Epithelial cell of prostate (primary cell): ENCODE data around the gene MAML1.
A peak's percentile ranks its signal among the peaks of the same experiment; 100 is the strongest.
"Not testable (repeated sequence)": the region's sequence is repeated elsewhere in the genome, so short reads cannot be mapped to it uniquely, and the experiment has no call there.

Source experiments
- DNase-seq: peaks from one replicate; pipeline ENCODE4 v3.0.0-alpha.2; 2011; ENCODE audit warnings: low read depth, low spot score
- H3K27ac ChIP-seq: fragments of 450-650 bp; 2 replicates; pipeline ENCODE4 v1.5.1; 2017; ENCODE audit warnings: mild to moderate bottlenecking

Gene MAML1

DNA sequence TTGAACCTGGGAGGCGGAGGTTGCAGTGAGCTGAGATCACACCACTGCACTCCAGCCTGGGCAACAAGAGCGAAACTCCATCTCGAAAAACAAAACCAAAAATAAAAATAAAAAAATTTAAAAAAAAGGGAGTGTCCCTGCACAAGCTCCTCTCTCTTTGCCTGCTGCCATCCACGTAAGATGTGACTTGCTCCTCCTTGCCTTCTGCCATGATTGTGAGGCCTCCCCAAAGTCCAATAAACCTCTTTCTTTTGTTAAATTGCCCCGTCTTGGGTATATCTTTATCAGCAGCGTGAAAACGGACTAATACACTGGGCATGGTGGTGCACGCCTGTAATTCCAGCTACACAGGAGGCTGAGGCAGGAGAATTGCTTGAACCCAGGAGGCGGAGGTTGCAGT is 56.7 kb downstream of the MAML1 start:
- DNase-seq, H3K27ac ChIP-seq: not testable (repeated sequence)

DNA sequence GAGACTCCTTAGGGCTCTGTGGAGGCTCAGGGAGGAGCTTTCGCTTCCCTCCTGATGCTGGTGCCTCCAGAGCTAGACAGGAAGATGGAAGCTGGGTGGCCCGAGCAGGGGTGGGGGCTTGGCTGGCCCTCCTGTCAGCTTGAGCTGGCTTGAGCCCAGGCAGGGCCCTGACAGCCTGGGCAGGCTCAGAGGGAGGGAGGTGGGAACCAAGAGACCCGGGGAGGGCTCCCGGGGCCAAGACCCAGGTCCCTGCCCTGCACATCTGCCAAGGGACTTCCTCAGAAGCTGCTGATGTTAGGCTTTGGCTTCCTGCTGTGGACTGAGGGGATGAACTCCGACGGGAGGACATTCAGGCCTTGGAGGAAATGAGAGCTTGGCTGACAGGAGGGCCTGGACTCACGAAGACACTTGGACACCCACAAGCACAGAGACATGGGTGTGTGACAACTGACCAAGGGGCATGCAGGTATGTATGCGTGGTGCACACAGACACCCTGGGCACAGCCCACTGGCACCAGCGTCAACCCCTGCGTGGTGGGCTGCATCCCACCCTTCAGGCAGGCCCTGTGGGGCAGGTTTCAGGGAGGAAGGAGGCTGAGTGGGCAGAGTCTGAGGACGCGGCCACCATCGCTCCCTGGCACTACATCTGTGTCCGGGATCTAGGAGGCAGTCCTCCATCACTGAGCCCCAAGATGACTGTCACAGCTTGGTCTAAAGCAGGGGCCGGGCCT is 59.4 kb downstream of the MAML1 start:
- no peak overlapping the region for H3K27ac ChIP-seq
- DNase-seq = no peak

DNA sequence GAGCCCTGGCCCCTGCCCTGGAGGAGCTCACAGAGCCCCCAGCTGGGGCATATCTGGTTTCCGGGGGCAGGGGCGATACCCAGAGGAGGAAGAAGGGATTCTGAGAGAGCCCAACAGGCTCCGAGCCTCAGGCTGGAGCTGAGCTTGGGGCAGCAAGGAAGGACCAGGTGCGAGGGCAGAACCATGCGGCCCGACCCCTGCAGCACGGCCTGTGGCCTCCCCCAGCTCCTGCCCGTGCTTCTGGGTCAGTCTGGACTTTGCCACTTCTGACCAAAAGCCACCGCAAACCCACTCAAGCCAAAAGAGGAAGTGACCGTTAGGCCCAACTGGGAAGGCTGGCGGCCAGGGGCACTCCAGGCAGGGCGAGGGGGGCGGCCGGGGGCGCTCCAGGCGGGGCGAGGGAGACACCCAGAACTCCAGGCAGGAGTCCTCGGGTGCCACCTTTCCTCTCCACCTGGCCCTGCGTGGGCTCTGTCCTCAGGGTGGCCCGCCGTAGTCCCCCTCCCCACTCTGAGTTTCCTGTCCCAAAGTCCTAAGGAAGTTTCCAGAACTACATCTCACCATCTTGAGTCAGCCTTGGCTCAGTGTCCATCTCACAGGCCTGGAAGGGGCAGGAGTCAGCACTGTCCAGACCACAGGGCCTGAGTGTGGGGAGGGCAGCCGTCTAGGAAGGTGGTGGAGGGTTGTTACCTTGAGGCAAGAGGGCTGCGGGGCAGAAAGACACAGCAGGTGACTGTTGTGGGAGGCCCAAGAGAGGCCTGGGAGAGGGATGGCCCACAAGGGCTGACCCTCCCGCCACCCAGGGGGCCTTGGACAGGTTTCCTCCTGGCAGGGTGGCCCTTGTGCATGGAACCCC is 60.2 kb downstream of the MAML1 start:
- no peak for DNase-seq
- H3K27ac ChIP-seq = no peak overlapping the region

DNA sequence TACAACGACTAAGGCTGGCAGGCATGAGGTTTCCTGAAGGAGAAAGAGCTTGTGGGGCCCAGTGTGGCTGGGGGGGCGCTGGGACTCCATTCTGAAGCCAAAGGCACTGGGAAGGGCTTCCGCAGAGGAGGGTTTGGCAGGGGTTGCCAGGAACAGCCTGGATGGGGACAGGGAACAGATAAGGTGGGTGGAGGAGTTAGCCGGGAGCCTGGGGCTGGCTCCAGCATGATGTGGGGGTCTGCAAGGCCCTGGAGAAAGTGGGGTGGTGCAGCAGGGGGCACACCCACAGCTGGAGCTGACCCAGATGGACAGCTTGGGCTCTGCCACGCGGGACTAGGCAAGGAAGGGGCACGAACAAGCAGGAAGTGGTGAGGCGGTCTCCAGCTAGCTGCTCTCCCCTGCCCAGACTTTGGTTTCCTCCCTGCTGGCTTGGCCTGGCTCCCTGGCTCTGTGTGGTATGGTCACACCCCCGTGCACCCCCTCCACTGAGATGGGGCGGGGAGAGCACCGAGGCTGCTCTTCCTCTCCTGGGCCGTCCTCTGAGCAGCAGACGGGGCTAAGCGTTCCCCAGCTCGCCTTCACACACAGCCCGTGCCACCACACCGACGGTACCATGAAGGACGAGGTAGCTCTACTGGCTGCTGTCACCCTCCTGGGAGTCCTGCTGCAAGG is 61.0 kb downstream of the MAML1 start, which contains the start of gene LTC4S:
Gene LTC4S, plus strand, starts transcription at position 519 of the 672 bp plus-strand sequence. Its CDS starts 95 bp downstream, at position 614.
- H3K27ac ChIP-seq = no peak within 1 kb of the TSS
- no peak for DNase-seq

DNA sequence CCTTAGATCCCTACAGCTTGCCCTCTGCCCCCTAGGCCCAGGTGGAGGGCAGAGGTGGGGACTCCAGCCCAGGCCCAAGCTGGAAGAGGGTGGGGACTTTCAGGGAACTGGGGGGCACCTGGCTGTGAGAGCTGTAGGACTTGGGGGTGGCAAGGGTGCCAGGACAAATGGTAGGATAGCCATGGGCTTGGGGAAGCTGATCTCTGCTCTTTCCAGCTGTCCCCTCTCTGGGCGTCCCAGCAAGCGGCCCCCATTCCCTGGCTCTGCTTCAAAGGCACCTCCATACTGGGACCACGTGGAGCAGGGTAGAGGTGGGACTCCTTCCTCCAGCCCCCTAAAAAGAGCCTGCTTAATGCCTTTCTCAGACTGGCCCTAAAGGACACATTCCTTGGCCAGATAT is 61.5 kb downstream of the MAML1 start:
- no peak overlapping the region for H3K27ac ChIP-seq

DNA sequence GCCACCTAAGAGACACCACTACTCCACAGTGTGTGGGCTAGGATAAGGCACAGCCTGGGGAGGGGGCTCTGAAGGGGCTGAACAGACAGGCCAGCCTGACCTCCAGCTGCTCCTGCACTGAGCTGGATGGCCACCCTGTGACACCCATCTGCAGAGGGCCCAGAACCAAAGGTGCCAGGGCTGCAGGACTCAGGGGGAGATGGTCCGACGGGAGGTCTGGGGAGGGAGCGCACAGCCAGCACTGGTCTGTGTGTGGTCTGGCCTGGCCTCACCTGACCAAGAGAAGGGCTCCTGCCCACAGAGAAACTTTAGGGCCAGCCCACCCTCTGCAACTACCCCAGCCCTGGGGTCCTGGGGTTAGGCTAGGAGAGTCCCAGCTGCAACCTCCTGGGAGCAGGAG is 62.0 kb downstream of the MAML1 start:
- H3K27ac ChIP-seq = no peak overlapping the region
- no peak for DNase-seq

More for the DNA sequence above, 61.5 kb downstream of the MAML1 start:
- DNase-seq = no peak

DNA sequence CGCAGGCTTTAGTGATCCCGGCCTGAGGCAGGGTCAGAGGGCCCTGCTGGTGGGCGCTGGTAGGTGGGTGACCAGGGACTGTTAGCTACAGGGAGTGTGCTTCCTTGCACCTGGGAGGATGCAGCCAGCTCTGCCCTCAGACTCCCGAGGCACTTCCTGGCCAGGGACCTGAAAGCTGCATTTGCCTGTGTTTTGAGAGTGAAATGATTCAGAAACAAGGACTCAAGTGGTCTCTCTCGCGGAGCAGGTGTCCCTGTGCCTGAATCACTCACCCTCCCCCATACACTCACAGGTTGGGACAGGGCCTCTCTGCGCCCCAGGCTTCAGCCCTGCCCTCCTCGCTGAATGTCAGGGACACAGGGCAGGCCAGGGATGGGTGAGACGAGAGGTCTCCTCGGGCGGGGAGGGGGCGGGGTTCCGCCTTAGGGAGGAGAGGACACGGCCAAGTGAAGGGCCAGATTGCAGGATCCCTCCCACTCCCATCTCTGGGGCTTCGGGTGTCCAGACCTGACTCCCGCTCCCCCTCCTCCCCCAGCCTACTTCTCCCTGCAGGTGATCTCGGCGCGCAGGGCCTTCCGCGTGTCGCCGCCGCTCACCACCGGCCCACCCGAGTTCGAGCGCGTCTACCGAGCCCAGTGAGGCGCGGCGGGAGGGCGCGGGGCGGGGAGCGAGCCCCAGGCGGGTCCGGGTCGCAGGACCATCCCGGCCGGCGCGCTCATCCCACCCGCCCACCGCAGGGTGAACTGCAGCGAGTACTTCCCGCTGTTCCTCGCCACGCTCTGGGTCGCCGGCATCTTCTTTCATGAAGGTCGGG is 62.6 kb downstream of the MAML1 start:
- no peak for DNase-seq
- H3K27ac ChIP-seq = peak overlapping the region; percentile 69

DNA sequence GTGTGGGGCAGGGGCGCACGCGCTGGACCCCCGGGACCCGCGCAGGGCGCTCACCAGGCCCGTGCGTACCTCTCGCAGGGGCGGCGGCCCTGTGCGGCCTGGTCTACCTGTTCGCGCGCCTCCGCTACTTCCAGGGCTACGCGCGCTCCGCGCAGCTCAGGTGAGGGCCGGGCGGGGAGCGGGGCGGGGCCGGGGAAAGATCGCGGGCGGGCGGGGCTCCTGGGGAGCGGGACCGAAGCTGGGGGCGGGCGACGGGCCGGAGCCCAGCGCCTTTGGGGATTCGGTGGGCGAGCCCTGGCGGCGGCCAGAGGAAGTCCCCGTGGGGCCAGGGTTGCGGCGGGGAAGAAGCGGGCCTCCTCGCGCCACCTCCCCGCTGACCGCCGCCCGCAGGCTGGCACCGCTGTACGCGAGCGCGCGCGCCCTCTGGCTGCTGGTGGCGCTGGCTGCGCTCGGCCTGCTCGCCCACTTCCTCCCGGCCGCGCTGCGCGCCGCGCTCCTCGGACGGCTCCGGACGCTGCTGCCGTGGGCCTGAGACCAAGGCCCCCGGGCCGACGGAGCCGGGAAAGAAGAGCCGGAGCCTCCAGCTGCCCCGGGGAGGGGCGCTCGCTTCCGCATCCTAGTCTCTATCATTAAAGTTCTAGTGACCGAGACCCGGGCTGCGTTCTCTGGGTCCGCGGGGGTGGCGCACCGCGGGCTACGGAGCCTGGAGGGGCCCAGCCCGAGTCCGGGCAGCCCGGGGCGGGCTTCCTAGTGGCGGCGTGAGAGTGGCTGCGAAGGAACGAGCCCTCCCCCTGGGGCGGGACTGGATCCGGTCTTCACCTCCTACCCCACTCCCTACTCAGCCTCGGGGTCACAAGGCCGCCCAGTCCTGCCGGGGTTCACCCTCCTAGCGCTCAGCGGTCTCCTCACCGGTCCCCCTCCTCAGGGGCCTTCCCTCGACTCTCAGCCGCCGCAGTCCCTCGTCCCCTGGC is 63.5 kb downstream of the MAML1 start:
- DNase-seq = no peak
- peak overlapping the region; percentile 69 for H3K27ac ChIP-seq

DNA sequence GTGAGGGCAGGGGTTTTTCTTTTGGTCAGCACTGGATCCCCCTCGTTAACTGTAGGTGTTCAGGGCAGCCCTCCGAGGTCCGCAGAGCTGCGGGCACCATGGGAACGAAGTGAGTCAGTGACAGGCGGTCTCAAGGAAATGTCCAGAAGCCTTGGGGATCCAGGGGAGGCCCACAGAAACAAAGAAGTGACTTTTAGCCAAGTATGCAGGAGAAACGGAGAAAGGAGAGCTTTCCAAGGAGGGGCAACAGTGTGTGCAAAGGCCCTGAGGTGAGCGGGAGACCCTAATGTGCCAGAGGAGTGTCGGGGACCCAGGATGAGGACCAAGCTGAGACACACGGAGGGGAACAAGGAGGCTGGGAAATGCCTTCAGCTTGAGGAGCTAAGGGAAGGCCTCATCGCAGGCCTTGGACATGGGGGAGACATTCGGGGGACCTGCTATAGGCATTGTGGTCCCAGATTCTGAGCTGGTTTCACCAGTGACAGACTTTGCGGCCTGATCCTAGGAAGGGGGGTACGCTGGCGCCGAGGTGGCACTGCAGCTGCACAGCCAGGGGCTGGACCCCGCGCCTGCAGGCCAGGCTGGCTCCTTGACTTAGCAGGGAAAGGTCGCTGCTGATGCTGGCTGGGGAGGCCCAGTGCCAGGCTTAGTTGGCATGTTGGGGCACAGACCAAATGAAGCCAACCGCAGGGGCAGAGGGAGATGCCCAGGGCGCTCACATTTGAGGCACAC is 64.4 kb downstream of the MAML1 start:
- no peak for DNase-seq

DNA sequence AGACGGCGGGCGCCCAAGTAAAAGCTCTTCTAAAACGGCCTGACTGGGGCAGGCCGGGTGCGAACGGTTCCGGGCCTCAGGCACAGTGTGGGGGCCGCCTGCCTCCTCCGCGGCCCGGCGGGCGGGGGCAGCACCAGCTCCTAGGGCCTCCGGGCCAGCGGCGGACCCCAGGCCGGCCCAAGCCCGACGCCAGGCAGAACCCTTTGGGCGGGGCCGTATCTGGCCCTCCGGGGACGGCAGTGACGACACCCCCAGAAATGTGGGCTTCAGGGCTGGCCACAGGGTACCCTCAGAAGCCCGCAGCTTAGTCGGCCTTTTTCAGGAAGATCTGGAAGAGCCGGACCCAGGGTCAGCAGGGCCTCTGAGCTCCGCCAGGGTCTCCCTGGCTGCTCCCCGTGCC is 65.1 kb downstream of the MAML1 start:
- DNase-seq = no peak
- no peak overlapping the region for H3K27ac ChIP-seq

More for the DNA sequence above, 64.4 kb downstream of the MAML1 start:
- H3K27ac ChIP-seq = peak overlapping the region; percentile 69

DNA sequence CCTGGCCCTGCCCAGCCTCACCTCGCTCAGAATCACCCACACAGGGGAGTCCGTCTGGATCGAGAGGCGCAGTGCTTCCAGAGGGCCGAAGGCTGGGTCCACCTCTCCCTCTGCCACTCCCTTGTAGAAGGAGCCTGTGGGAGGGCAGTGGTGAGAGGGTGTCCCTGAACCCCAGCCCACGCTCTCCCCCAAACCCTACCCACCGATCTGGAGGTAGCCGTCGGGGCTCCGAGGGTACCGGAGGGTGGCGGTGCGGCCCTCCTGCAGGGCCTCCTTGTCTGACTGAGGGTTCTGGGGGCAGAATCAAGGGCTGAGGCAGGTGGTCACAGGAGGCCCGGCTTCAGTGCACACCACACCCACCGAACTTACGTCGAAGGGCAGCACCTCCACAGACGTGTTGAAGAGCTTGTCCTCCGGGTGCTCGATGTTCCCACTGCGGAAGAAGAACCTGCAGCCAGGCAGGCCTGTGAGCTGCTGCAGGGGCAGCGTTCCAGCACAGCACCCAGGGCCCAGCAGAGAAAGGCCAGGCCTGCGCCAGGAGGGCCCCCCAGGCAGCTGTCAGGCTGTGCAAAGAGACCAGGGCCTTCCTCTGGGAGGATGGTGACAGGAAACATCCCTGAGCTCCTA is 65.6 kb downstream of the MAML1 start:
- DNase-seq = no peak
- no peak overlapping the region for H3K27ac ChIP-seq

DNA sequence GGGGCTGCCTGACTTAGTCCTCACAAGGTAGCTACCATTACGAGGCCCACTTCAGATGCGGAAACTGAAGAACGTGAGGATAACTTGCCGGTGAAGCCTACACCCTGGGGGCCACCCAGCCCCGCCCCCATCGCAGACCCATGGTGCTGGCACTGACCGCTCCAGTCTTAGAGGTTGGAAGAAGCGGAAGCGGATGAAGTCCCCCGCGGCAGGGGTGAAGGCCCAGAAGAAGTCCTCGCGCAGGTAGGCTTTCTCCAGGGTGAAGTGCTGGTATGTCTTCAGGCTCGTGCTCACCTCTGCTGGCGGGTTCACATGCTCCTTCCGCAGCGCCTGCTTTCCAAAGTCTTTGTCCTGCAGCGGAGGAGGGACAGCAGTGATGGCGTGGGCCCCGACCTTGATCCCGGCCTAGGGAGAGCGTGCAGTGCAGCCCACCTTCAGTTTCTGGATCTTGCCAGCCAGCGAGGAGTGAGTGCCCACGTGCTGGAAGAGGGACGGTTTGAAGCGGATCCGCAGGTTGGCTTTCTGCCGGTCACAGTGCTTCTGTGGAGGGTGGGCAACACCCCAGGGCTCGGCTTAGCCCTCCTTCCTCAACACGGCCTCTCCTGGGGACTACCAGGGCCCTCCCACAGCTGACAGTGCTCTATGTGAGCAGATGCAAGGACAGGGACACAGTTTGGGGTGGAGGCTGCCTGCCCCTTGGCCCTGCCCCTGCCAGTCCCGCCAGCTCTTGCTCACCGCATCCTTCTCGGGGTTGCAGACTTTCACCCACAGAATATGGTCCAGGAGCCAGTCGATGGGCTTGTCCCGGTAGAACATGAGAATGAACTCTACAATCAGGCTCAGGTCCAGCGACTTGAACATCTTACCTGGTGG is 66.4 kb downstream of the MAML1 start:
- no peak for DNase-seq
- H3K27ac ChIP-seq = no peak overlapping the region

DNA sequence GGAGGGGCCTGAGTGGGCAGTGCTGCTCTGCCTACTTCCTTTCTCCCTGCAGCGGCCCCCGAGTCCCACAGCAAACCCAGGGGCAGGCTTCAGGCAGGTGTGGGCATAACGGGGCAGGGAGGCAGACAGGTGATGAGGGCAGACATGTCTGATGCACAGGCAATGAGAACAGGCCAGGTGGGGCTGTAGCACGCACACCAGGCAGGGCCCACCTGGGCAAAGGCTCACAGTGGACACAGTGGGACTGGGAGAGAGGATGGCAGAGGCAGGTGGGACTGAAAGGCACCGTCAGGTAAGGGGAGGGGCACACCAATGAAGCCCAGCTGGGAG is 67.0 kb downstream of the MAML1 start:
- no peak overlapping the region for H3K27ac ChIP-seq
- no peak for DNase-seq

DNA sequence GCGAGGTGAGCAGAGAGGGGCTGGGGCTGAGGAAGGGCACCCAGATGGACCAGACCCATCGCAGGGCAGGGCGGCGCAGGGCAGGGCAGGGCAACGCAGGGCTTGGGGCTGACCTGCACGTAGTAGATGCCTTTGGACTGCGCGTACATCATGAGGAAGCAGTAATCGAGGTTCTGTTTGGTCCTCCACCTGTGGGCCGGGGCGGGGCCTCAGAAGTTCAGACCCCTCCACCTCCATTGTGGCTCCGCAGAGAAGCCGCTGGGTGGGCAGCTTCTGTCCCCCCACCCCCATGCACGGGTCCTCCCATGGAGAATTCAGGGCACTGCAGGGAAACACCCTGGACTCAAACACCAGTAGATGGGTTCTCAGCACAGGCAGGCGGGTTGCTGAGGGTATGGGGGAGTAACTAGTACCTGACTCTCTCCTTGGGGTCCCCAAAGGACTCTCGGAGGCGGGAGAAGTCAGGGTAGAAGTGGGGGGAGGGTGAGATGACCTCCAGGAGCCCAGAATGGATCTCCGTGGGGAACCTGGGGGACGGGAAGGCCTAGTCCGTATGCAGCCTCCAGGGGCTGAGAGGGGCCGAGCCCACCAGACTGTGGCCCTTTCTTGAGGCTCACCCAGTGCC is 67.6 kb downstream of the MAML1 start:
- H3K27ac ChIP-seq = no peak overlapping the region
- DNase-seq = no peak

DNA sequence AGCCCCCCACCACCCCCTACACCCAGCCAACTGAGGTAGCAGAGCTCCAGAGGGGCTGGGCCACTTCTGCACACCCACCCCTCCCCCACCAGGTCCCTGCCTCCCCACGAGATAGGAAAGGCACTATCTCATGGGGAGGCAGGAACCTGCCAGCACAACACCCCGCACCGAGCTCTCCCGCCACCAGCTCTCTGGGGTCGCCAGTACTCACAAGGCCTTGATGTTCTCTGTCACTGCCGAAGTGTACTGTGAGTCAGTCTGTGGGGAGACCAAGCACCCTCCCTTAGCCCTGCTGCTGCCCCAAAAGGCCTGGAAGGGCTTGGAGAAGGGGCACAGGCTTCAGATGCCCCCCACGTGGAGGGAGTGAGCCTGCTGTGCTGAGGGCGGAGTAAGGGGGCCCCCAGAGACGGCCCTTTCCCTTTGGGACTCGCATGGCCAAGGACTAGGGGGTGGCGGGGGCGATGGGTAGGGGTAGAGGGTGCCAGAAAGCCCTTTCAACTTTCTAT is 68.1 kb downstream of the MAML1 start:
- no peak overlapping the region for H3K27ac ChIP-seq
- no peak for DNase-seq
